ENCODE results near the gene SORBS2.
"Not testable (repeated sequence)": the region's sequence is repeated elsewhere in the genome, so short reads cannot be mapped to it uniquely, and the experiment has no call there.

Gene SORBS2

GRCh38 chr4:185560316-185560715 is 251.7 kb downstream of the SORBS2 start:
- H3K4me3 ChIP-seq (ENCODE audit: low read depth, low read length), result no peak overlapping the region
- no peak for TF ChIP-seq CTCF (conservative IDR thresholded peaks at IDR 0.05; ENCODE audit: low read depth, low read length)

DNA sequence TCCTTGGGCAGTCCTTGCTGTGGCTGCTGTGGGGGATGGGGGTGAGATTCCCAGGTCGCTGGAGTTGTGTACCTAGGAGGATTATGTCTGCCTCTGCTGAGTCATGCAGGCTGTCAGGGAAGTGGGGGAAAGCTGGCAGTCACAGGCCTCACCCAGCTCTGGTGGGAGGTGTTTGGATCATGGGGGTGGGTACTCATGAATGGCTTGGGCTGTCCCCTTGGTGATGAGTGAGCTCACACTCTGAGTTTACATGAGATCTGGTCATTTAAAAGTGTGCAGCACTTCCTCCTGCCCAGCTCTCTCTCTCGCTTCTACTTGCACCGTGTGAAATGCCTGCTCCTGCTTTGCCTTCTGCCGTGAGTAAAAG is 252.1 kb downstream of the SORBS2 start:
- TF ChIP-seq CTCF (conservative IDR thresholded peaks at IDR 0.05; ENCODE audit: low read depth, low read length), result no peak
- peak; percentile 79 for DNase-seq (ENCODE audit: low read depth)
- no peak overlapping the region for H3K4me3 ChIP-seq (ENCODE audit: low read depth, low read length)

More at GRCh38 chr4:185560316-185560715, 251.7 kb downstream of the SORBS2 start:
- DNase-seq (ENCODE audit: low read depth), result no peak

DNA sequence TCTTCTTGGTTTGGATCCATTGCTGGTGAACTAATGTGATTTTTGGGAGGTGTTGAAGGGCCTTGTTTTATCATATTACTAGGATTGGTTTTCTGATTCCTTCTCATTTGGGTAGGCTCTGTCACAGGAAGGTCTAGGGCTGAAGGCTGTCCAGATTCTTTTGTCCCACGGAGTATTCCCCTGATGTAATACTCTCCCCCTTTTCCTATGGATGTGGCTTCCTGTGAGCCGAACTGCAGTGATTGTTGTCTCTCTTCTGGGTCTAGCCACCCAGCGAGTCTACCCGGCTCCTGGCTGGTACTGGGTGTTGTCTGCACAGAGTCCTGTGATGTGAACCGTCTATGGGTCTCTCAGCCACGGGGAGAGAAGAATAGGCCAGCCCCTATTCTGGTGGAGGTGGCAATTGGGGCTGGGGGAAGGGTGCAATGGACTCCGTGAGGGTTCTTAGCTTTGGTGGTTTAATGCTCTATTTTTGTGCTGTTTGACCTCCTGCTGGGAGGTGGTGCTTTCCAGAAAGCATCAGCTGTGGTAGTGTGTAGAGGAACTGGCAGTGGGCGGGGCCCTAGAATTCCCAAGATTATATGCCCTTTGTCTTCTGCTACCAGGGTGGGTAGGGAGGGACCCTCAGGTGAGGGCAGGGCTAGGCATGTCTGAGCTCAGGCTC is 252.6 kb downstream of the SORBS2 start:
- H3K4me3 ChIP-seq (ENCODE audit: low read depth, low read length), result not testable (repeated sequence)

GRCh38 chr4:185554365-185555126 is 257.4 kb downstream of the SORBS2 start:
- TF ChIP-seq CTCF (conservative IDR thresholded peaks at IDR 0.05; ENCODE audit: low read depth, low read length), result no peak
- no peak overlapping the region for H3K4me3 ChIP-seq (ENCODE audit: low read depth, low read length)
- no peak for DNase-seq (ENCODE audit: low read depth)

More for the DNA sequence above, 252.6 kb downstream of the SORBS2 start:
- peak; percentile 63 for DNase-seq (ENCODE audit: low read depth)

- TF ChIP-seq CTCF (conservative IDR thresholded peaks at IDR 0.05; ENCODE audit: low read depth, low read length), result no peak
- H3K4me3 ChIP-seq (ENCODE audit: low read depth, low read length), result no peak overlapping the region
- DNase-seq (ENCODE audit: low read depth), result no peak
Observed at GRCh38 chr4:185552254-185552653, 259.7 kb downstream of the SORBS2 start.

DNA sequence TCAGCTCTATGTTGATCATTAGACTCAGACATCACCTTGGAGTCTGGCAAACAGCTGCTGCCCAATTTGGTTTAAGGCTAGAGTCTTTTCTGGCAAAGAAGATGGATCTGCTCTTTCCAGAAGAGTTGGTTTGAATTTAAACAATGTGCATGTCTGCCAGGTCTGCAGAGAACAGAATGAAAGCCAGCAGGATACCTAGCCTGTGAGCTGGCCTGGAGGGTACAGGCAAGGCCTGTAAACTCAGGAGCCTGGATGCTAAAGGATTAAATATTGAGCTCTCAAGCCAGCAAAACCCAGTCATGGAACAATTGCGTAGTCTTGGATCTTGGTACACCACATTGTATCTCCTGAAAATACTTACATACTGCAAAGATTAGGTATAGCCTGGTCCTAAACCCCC is 261.1 kb downstream of the SORBS2 start:
- H3K4me3 ChIP-seq (ENCODE audit: low read depth, low read length), result no peak overlapping the region
- no peak for TF ChIP-seq CTCF (conservative IDR thresholded peaks at IDR 0.05; ENCODE audit: low read depth, low read length)
- no peak for DNase-seq (ENCODE audit: low read depth)

- no peak for TF ChIP-seq CTCF (conservative IDR thresholded peaks at IDR 0.05; ENCODE audit: low read depth, low read length)
- DNase-seq (ENCODE audit: low read depth), result no peak
- no peak overlapping the region for H3K4me3 ChIP-seq (ENCODE audit: low read depth, low read length)
Observed at GRCh38 chr4:185549095-185549639, 262.8 kb downstream of the SORBS2 start.
